Measurements from ENCODE around the gene CAMTA1. TPM values are rescaled to one million over a fixed set of nuclear protein-coding genes. Genes with fewer than 3 reads are reported as not detected.

CAMTA1 gene
- total and polyA plus RNA-seq, 9 of the 15 experiments (the other 6 are each of a cell fraction or from before 2014, with no cell fraction given) = 43.9 to 161 (median 65.9) TPM

GRCh38 chr1:7293702-7294629 lies 508.7 kb downstream of the CAMTA1 start (continued):
- TF ChIP-seq ZFP91 (CRISPR knock-in tag; IDR thresholded peaks at IDR 0.05) (no peak), MCM2 (IDR thresholded peaks at IDR 0.05; ENCODE audit: low read depth) (no peak)

- intact Hi-C loops (cut with micrococcal nuclease) = no loop called here
- no peak for FAIRE-seq
- Histone ChIP-seq H3K79me2 (ENCODE audit: control insufficient read depth, insufficient read depth, low read length) (no peaks in the 10 kb centered on the region), H3K9me1 (ENCODE audit: control insufficient read depth, insufficient read depth, low read length) (no peaks in the 10 kb centered on the region), H3K27me3 (ENCODE audit: control insufficient read depth in 2 of 2, insufficient read depth in 2 of 2, low read length in 2 of 2) (peaks cover 25 to 45% of the 10 kb centered on the region in 2 experiments), H3K4me2 (ENCODE audit: insufficient read depth, low read length) (no peak overlapping the region), H3K27ac (ENCODE audit: extremely low read depth, low read depth, low read length) (no peak overlapping the region), H4K20me1 (replicated peaks; ENCODE audit: control insufficient read depth, insufficient read depth, low read length) (peaks cover 6% of the 10 kb centered on the region), H3K9me3 (replicated peaks; ENCODE audit: control insufficient read depth, insufficient read depth, low read depth, low read length) (no peaks in the 10 kb centered on the region), H3K9ac (ENCODE audit: insufficient read depth in 1 of 2, low read depth in 2 of 2, low read length in 2 of 2) (no peak overlapping the region), H2AFZ (ENCODE audit: low read depth, low read length) (no peak overlapping the region), H3K4me3 (no peak overlapping the region), H3K4me1 (replicated peaks in 1 of 2; ENCODE audit: control insufficient read depth in 2 of 2, insufficient read depth in 2 of 2, low read length in 2 of 2) (no peaks in the 10 kb centered on the region), H3K36me3 (ENCODE audit: control insufficient read depth, insufficient read depth, low read length) (no peaks in the 10 kb centered on the region)
- TF ChIP-seq EGR1 (conservative IDR thresholded peaks at IDR 0.05) (no peak), JUN (IDR thresholded peaks at IDR 0.05; ENCODE audit: borderline replicate concordance, low read depth, low read length) (no peak), JUN (CRISPR knock-in tag; IDR thresholded peaks at IDR 0.05; ENCODE audit: borderline replicate concordance) (no peak), PHB2 (IDR thresholded peaks at IDR 0.05; ENCODE audit: low read depth) (no peak), PRDM10 (IDR thresholded peaks at IDR 0.05; ENCODE audit: partially characterized antibody) (peak; percentile 80), RBM14 (IDR thresholded peaks at IDR 0.05; ENCODE audit: borderline replicate concordance, insufficient read depth, low read depth, low read length) (no peak), VEZF1 (CRISPR knock-in tag; IDR thresholded peaks at IDR 0.05) (no peak)
- BruUV-seq (replicated peaks) = no TSS peak
- WGBS (ENCODE audit: insufficient coverage, low coverage, missing lambda C conversion rate) = 0% methylated on average over 7 of the region's 7 CpGs
- in situ Hi-C loops (cut with MboI) = no loop called here
- ChIA-PET CTCF (ENCODE audit: low intra/inter-chr PET ratio) (no interaction called here), POLR2A (no interaction called here)
- no peak for ATAC-seq
- no peak for DNase-seq (ENCODE audit: extremely low read depth in 1 of 4, low spot score in 3 of 4)
These were observed 509.4 kb downstream of the CAMTA1 start for GRCh38 chr1:7294636-7295035.
